Measurements from ENCODE around the gene GLTPD2. TPM values are rescaled to one million over a fixed set of nuclear protein-coding genes. Genes with fewer than 3 reads are reported as not detected.
A peak's percentile ranks its signal among the peaks of the same experiment; 100 is the strongest.

GLTPD2 gene
- total RNA-seq, 1 experiment from 2014 or later = not detected

DNA sequence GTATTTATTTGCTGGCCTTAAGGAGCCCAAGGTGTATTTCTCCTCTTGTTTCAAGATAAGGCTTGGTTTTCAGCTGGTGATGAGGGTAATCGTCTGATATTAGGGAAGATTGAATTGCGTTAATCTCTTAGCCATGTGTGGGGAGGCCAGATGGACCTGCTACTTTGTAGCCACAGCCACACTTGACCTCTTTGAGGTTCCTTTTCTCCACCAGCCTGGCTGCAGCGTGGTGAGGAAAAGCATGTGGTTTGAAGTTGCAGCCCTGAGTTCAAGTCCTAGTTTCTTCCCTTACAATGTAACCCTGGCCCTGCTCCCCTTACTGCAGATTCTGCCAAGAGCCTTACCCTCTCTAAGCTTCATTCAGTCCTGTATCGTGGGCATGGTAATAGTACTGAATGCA, 47.5 kb downstream of the GLTPD2 start:
- BruUV-seq (replicated peaks) = no TSS peak
- Histone ChIP-seq H3K27me3 (replicated peaks; ENCODE audit: insufficient read depth, low read depth, low read length, poor library complexity) (no peaks in the 10 kb centered on the region), H3K9me3 (ENCODE audit: low read depth, low read length, poor library complexity, severe bottlenecking) (no peaks in the 10 kb centered on the region), H3K4me1 (ENCODE audit: insufficient read depth, low read length, poor library complexity, severe bottlenecking) (peaks cover 11% of the 10 kb centered on the region), H3K4me3 (ENCODE audit: low read depth, low read length, poor library complexity, severe bottlenecking) (no peak overlapping the region), H3K36me3 (ENCODE audit: insufficient read depth, low read length, poor library complexity, severe bottlenecking) (no peaks in the 10 kb centered on the region), H3K27ac (ENCODE audit: low read depth, low read length, poor library complexity, severe bottlenecking) (peak overlapping the region; percentile 11)
- TF ChIP-seq, protein P1, sequence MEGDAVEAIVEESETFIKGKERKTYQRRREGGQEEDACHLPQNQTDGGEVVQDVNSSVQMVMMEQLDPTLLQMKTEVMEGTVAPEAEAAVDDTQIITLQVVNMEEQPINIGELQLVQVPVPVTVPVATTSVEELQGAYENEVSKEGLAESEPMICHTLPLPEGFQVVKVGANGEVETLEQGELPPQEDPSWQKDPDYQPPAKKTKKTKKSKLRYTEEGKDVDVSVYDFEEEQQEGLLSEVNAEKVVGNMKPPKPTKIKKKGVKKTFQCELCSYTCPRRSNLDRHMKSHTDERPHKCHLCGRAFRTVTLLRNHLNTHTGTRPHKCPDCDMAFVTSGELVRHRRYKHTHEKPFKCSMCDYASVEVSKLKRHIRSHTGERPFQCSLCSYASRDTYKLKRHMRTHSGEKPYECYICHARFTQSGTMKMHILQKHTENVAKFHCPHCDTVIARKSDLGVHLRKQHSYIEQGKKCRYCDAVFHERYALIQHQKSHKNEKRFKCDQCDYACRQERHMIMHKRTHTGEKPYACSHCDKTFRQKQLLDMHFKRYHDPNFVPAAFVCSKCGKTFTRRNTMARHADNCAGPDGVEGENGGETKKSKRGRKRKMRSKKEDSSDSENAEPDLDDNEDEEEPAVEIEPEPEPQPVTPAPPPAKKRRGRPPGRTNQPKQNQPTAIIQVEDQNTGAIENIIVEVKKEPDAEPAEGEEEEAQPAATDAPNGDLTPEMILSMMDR (conservative IDR thresholded peaks at IDR 0.05; ENCODE audit: low read depth, low read length) = no peak
- no peak for TF ChIP-seq EZH2 (IDR thresholded peaks at IDR 0.05; ENCODE audit: borderline replicate concordance, low read depth, low read length, poor library complexity, severe bottlenecking)
- intact Hi-C loops (cut with micrococcal nuclease; ENCODE audit: unreplicated experiment) = no loop called here
- ChIA-PET POLR2A (ENCODE audit: low non-redundant PET) (no interaction called here), CTCF (no interaction called here)
- DNase-seq (ENCODE audit: low spot score) = no peak

DNA sequence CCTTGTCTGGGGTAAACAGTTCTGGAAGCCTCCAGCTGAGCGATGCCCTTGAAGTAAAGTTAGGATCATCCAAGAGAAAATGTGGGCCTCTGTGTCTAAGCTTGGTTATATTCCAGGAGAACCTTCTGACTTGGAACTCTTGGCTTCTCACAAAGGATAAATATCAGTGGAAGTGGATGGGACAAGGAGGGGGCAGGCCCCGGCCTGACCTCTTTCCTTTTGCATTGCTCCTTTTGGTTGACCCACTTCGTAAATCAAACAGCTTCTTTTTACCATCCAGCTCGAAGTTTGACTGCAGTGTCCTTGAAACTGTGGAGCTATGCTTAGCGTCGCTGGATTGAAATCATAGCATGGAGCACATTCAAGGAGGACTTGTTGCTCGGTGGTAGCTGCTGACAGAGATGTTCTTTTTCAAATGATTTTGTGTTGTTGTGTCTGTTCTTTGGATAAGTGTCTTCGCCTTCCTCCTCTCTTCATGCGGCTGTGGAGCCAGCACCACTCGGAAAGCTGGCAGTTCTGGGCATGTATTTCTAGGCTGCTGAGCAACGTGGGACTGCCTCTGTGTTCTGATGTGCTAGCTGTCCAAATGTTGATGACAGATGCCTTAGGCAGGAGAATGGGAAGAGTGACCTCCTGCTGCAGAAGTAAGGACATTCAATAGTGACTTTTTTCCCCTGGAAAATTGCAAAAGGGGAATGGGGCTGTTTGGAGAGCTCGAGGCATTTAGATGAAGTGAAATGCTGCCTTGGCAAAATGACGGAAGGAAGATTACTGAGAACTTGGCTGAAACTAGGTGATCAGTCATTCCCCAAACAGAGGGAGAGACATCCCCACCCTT, 48.9 kb downstream of the GLTPD2 start:
- intact Hi-C loops (cut with micrococcal nuclease; ENCODE audit: unreplicated experiment) = no loop called here
- H3K27ac ChIP-seq (ENCODE audit: low read depth, low read length, poor library complexity, severe bottlenecking) = no peak overlapping the region
- BruUV-seq (replicated peaks) = no TSS peak
- peaks cover 11% of the 10 kb centered on the region for H3K4me1 ChIP-seq (ENCODE audit: insufficient read depth, low read length, poor library complexity, severe bottlenecking)
- no peak for DNase-seq (ENCODE audit: low spot score)
- ChIA-PET POLR2A (ENCODE audit: low non-redundant PET) (no interaction called here), CTCF (interaction anchor here (0.7 kb wide), 1 partner anchor 14 kb away, joined by 3 read pairs; no protein-coding TSS in a partner anchor)
- no peak for TF ChIP-seq EZH2 (IDR thresholded peaks at IDR 0.05; ENCODE audit: borderline replicate concordance, low read depth, low read length, poor library complexity, severe bottlenecking)
- TF ChIP-seq, protein P1 (conservative IDR thresholded peaks at IDR 0.05; ENCODE audit: low read depth, low read length) = no peak
- H3K27me3 ChIP-seq (replicated peaks; ENCODE audit: insufficient read depth, low read depth, low read length, poor library complexity) = no peaks in the 10 kb centered on the region
- H3K36me3 ChIP-seq (ENCODE audit: insufficient read depth, low read length, poor library complexity, severe bottlenecking) = no peaks in the 10 kb centered on the region
- no peak overlapping the region for H3K4me3 ChIP-seq (ENCODE audit: low read depth, low read length, poor library complexity, severe bottlenecking)
- no peaks in the 10 kb centered on the region for H3K9me3 ChIP-seq (ENCODE audit: low read depth, low read length, poor library complexity, severe bottlenecking)

DNA sequence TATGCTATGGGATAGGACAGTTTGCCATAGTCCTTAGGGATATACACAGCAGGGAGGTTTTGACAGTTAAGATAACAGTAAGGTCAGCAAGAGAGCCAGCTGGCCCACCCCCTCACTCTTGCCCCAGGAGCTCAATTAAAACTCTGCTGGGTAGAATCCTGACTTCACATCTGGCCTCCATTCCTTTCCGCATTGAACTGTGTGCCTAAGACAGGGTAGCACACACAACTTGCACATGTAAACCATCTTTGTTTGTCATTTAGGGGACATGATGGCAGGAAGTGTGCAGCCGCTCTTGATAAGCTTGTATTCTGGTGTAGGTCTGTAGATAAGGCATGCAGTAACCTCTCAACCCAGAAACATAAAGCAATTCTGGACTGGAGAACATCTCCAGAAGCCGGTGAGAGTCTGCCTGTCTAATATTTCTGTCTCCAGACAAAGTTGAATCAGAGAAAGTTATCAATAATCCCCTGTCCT, 49.6 kb downstream of the GLTPD2 start:
- Histone ChIP-seq H3K9me3 (ENCODE audit: low read depth, low read length, poor library complexity, severe bottlenecking) (no peaks in the 10 kb centered on the region), H3K4me1 (ENCODE audit: insufficient read depth, low read length, poor library complexity, severe bottlenecking) (peaks cover 11% of the 10 kb centered on the region), H3K27me3 (replicated peaks; ENCODE audit: insufficient read depth, low read depth, low read length, poor library complexity) (no peaks in the 10 kb centered on the region), H3K4me3 (ENCODE audit: low read depth, low read length, poor library complexity, severe bottlenecking) (no peak overlapping the region), H3K36me3 (ENCODE audit: insufficient read depth, low read length, poor library complexity, severe bottlenecking) (no peaks in the 10 kb centered on the region), H3K27ac (ENCODE audit: low read depth, low read length, poor library complexity, severe bottlenecking) (no peak overlapping the region)
- ChIA-PET POLR2A (ENCODE audit: low non-redundant PET) (no interaction called here), CTCF (no interaction called here)
- TF ChIP-seq, protein P1 (conservative IDR thresholded peaks at IDR 0.05; ENCODE audit: low read depth, low read length) = no peak
- TF ChIP-seq EZH2 (IDR thresholded peaks at IDR 0.05; ENCODE audit: borderline replicate concordance, low read depth, low read length, poor library complexity, severe bottlenecking) = no peak
- no peak for DNase-seq (ENCODE audit: low spot score)
- intact Hi-C loops (cut with micrococcal nuclease; ENCODE audit: unreplicated experiment) = no loop called here
- BruUV-seq (replicated peaks) = no TSS peak

Data from A673 (cell line).